K562 (cell line): ENCODE data around the gene UFC1. TPM values are rescaled to one million over a fixed set of nuclear protein-coding genes. Genes with fewer than 3 reads are reported as not detected.

Experiments used
- ATAC-seq: fragments of 200-7000 bp; cut with Tn5 transposase; 3 replicates; pipeline ENCODE4 v1.9.1; 2020; ENCODE audit warnings: moderate library complexity
- BruUV-seq: library from RNA; stranded (reverse); fragments of 400-500 nt; replicated peaks from 2 replicates; lab custom pipeline; 2021; lab: Mats Ljungman, UMichigan
- CTCF ChIA-PET: fragments of 300-600 bp; formaldehyde crosslinking; extraction: SDS; loops from one replicate; lab custom pipeline; 2021; ENCODE audit warnings: low intra/inter-chr PET ratio; lab: Yijun Ruan, JAX
- POLR2A ChIA-PET: fragments of 300-600, 350-650 bp; sonication (Branson Sonifier 250); formaldehyde crosslinking; extraction: SDS; loops from one replicate; lab custom pipeline; 2021; ENCODE audit warnings: antibody characterized with exemption, inconsistent platforms; lab: Yijun Ruan, JAX
- DNase-seq, 4 experiments: peaks; one replicate each; pipeline versions ENCODE4 v3.0.0 to v3.0.0-alpha.2; 2011 to 2018; ENCODE audit warnings: low spot score in 3 of 4, mixed read lengths in 3 of 4; ENCODE audit errors: extremely low read depth in 1 of 4
- FAIRE-seq: peaks from 2 replicates; lab custom pipeline; 2011; peaks lifted over from hg19 to GRCh38; lab: Jason Lieb, UNC
- H2AFZ ChIP-seq: 2 replicates; pipeline ENCODE4 v1.6.0; 2011; ENCODE audit warnings: low read depth, low read length, control low read depth, inconsistent platforms
- H3K27ac ChIP-seq: fragments of 200-600 bp; 3 replicates; pipeline ENCODE4 v1.8.0; 2011; ENCODE audit warnings: low read depth, mild to moderate bottlenecking, control low read depth, inconsistent platforms, low read length, moderate library complexity, mixed read lengths; ENCODE audit errors: extremely low read depth
- H3K27me3 ChIP-seq, 2 experiments: fragments of 300-600 bp in 1 of 2; 2 replicates in 1 of 2; 3 replicates in 1 of 2; pipeline versions ENCODE4 v1.6.0 to v1.8.0; 2011; ENCODE audit warnings: inconsistent platforms in 2 of 2, low read length in 2 of 2, mild to moderate bottlenecking in 1 of 2, mixed read lengths in 1 of 2, moderate library complexity in 1 of 2; ENCODE audit not compliant: control insufficient read depth in 2 of 2, insufficient read depth in 2 of 2
- H3K36me3 ChIP-seq: fragments of 300-600 bp; 3 replicates; pipeline ENCODE4 v1.8.0; 2011; ENCODE audit warnings: mild to moderate bottlenecking, low read length, inconsistent platforms; ENCODE audit not compliant: control insufficient read depth, insufficient read depth
- H3K4me1 ChIP-seq, 2 experiments: fragments of 200-600 bp in 1 of 2; replicated peaks in 1 of 2; 2 replicates in 1 of 2; 3 replicates in 1 of 2; pipeline versions ENCODE4 v1.5.1 to v1.8.0; 2011; ENCODE audit warnings: inconsistent platforms in 2 of 2, low read length in 2 of 2, mild to moderate bottlenecking in 1 of 2, mixed read lengths in 1 of 2, moderate library complexity in 1 of 2; ENCODE audit not compliant: control insufficient read depth in 2 of 2, insufficient read depth in 2 of 2
- H3K4me2 ChIP-seq: 2 replicates; pipeline ENCODE4 v1.6.1; 2011; ENCODE audit warnings: low read length, control low read depth, inconsistent platforms, mixed read lengths; ENCODE audit not compliant: insufficient read depth
- H3K4me3 ChIP-seq: fragments of 200-600 bp; sonication (generic), shearing (Covaris generic); 2 replicates; pipeline ENCODE4 v1.5.1; 2016; ENCODE audit warnings: control low read depth, inconsistent platforms
- H3K79me2 ChIP-seq: fragments of 200-600 bp; 3 replicates; pipeline ENCODE4 v1.8.0; 2011; ENCODE audit warnings: low read length, inconsistent platforms; ENCODE audit not compliant: control insufficient read depth, insufficient read depth
- H3K9ac ChIP-seq, 2 experiments: 2 replicates each; pipeline versions ENCODE4 v1.6.0 to v1.6.1; 2011; ENCODE audit warnings: low read depth in 2 of 2, low read length in 2 of 2, control low read depth in 1 of 2, inconsistent platforms in 1 of 2, mild to moderate bottlenecking in 1 of 2, mixed read lengths in 1 of 2; ENCODE audit not compliant: insufficient read depth in 1 of 2
- H3K9me1 ChIP-seq: one replicate; pipeline ENCODE4 v1.6.0; 2011; ENCODE audit warnings: inconsistent platforms, mild to moderate bottlenecking, low read length, moderate library complexity; ENCODE audit not compliant: control insufficient read depth, insufficient read depth
- H3K9me3 ChIP-seq: replicated peaks from 2 replicates; pipeline ENCODE4 v1.5.1; 2011; ENCODE audit warnings: low read depth, low read length, inconsistent platforms; ENCODE audit not compliant: control insufficient read depth, insufficient read depth
- H4K20me1 ChIP-seq: replicated peaks from 2 replicates; pipeline ENCODE4 v1.6.1; 2011; ENCODE audit warnings: low read length, inconsistent platforms, mixed read lengths; ENCODE audit not compliant: control insufficient read depth, insufficient read depth
- ARNT ChIP-seq, 2 experiments: fragments of 450-650 bp; IDR thresholded peaks; 2 replicates each; pipeline ENCODE4 v1.6.1; 2016; ENCODE audit warnings: mild to moderate bottlenecking in 1 of 2
- CLOCK ChIP-seq: fragments of 250-450 bp; sonication (Bioruptor Pico); IDR thresholded peaks from 2 replicates; pipeline ENCODE4 v1.4.0; 2020; ENCODE audit warnings: mild to moderate bottlenecking, moderate library complexity, borderline replicate concordance
- MTA3 ChIP-seq: fragments of 450-650 bp; formaldehyde crosslinking; IDR thresholded peaks from 2 replicates; pipeline ENCODE4 v1.6.1; 2017; ENCODE audit warnings: mild to moderate bottlenecking, borderline replicate concordance
- RB1 ChIP-seq: fragments of 450-650 bp; IDR thresholded peaks from 2 replicates; pipeline ENCODE4 v1.6.1; 2017; ENCODE audit warnings: low read depth, mild to moderate bottlenecking
- RBM17 ChIP-seq: fragments of 200-400 bp; formaldehyde crosslinking; IDR thresholded peaks from 2 replicates; pipeline ENCODE4 v1.6.1; 2017; ENCODE audit warnings: low read depth, mild to moderate bottlenecking, low read length, borderline replicate concordance
- TCFL5 ChIP-seq: fragments of 250-450 bp; sonication (Bioruptor Pico); conservative IDR thresholded peaks from 2 replicates; pipeline ENCODE4 v1.6.1; 2021; ENCODE audit warnings: mild to moderate bottlenecking, moderate library complexity, matching md5 sums
- TFAM ChIP-seq: fragments of 250-450 bp; sonication (Bioruptor Pico); conservative IDR thresholded peaks from 2 replicates; pipeline ENCODE4 v1.5.0; 2021; ENCODE audit warnings: mild to moderate bottlenecking, moderate library complexity
- ZNF212 ChIP-seq: fragments of 450-650 bp; formaldehyde crosslinking; IDR thresholded peaks from 2 replicates; pipeline ENCODE4 v1.4.0; 2020; ENCODE audit warnings: mild to moderate bottlenecking
- ZNF217 ChIP-seq: sonication (generic); formaldehyde crosslinking; IDR thresholded peaks from 2 replicates; pipeline ENCODE4 v1.8.0; 2022; ENCODE audit warnings: mild to moderate bottlenecking, missing genetic modification reagents
- ZNF280B ChIP-seq: fragments of 250-450 bp; sonication (Bioruptor Pico); IDR thresholded peaks from 2 replicates; pipeline ENCODE4 v1.5.1; 2021; ENCODE audit warnings: mild to moderate bottlenecking
- ZNF316 ChIP-seq: fragments of 450-650 bp; IDR thresholded peaks from 2 replicates; pipeline ENCODE4 v1.6.1; 2016
- ZNF584 ChIP-seq: fragments of 200-800 bp; sonication (Bioruptor generic); IDR thresholded peaks from 2 replicates; pipeline ENCODE4 v1.6.1; 2016; ENCODE audit warnings: low read depth, mild to moderate bottlenecking, missing genetic modification characterization, missing compliant biosample characterization
- ZNF785 ChIP-seq: fragments of 250-450 bp; sonication (Bioruptor Pico); IDR thresholded peaks from 2 replicates; pipeline ENCODE4 v1.4.0; 2020; ENCODE audit warnings: mild to moderate bottlenecking
- WGBS: fragments of 100-300 bp; shearing (Covaris generic); methylation state at CpG from one replicate; pipeline ENCODE4 v1.1.6; 2016; ENCODE audit warnings: low coverage, mixed read lengths; ENCODE audit not compliant: insufficient coverage; ENCODE audit errors: missing lambda C conversion rate; 5-methylcytosine and 5-hydroxymethylcytosine counted together
- in situ Hi-C: fragments of 300-500 bp; cut with MboI; formaldehyde crosslinking; loops from 4 replicates; pipeline ENCODE4 v1.15.0; 2018; ENCODE audit warnings: inconsistent platforms, mixed read lengths
- intact Hi-C: fragments of 100-400 bp; cut with micrococcal nuclease; formaldehyde crosslinking; loops from 2 replicates; pipeline ENCODE4 v1.14.2; 2022
- polyA plus RNA-seq, 8 experiments: library from polyadenylated mRNA; depleted of rRNA in 4 of 8; stranded (reverse) in 5 of 8; unstranded in 3 of 8; fragments of >200 nt; fragmentation: Nextera tagmentation in 2 of 8; fragmentation: Illumina TruSeq in 1 of 8; extraction: Ambion mirVana in 2 of 8; extraction: Trizol in 1 of 8; gene quantifications; 2 replicates each; pipeline versions ENCODE4 v1.2.1 to v1.2.3, GENCODE V29; 2011 to 2014; ENCODE audit warnings: inconsistent platforms in 1 of 8, missing spikeins in 1 of 8
- total RNA-seq, 7 experiments: library from RNA; depleted of rRNA in 6 of 7; stranded (reverse); fragments of >200 nt in 6 of 7; fragmentation: Illumina TruSeq in 2 of 7; extraction: Trizol in 2 of 7; gene quantifications; 2 replicates each; pipeline versions ENCODE4 v1.2.1 to v1.2.3, GENCODE V29; 2011 to 2021; ENCODE audit warnings: low replicate concordance in 1 of 7

The UFC1 gene
- total and polyA plus RNA-seq, 9 of the 15 experiments (the other 6 are each of a cell fraction or from before 2014, with no cell fraction given): 92.8 to 220 (median 161) TPM

GRCh38 chr1:161188381-161188780 lies 34.6 kb downstream of the UFC1 start:
- DNase-seq (no peak), FAIRE-seq (no peak), ATAC-seq (no peak)
- no peak overlapping the region for H3K4me3 ChIP-seq
- no peak overlapping the region for H3K9ac ChIP-seq
- H3K27ac ChIP-seq: no peak overlapping the region
- no peaks in the 10 kb centered on the region for H4K20me1 ChIP-seq
- H3K36me3 ChIP-seq: no peaks in the 10 kb centered on the region
- TF ChIP-seq ZNF280B (CRISPR knock-in tag) (no peak), ARNT (IDR thresholded peaks at IDR 0.05) (no peak)
- CTCF ChIA-PET: no interaction called here
- no TSS peak for BruUV-seq
- WGBS: 80% methylated on average over 6 of the region's 6 CpGs
- intact Hi-C loops: no loop called here
- in situ Hi-C loops: no loop called here
- H3K9me1 ChIP-seq: no peaks in the 10 kb centered on the region
- no peaks in the 10 kb centered on the region for H3K9me3 ChIP-seq
- POLR2A ChIA-PET: interaction anchor here (0.6 to 1.0 kb wide), 3 partner anchors 11 to 16 kb away, joined by 3 to 4 read pairs (median 4); partner anchors contain the start of gene B4GALT3
- H3K79me2 ChIP-seq: no peaks in the 10 kb centered on the region
- peaks cover 22 to 33% of the 10 kb centered on the region in 2 experiments for H3K4me1 ChIP-seq
- no peak overlapping the region for H3K4me2 ChIP-seq
- H3K27me3 ChIP-seq: no peaks in the 10 kb centered on the region
- H2AFZ ChIP-seq: no peak overlapping the region

GRCh38 chr1:161189036-161189435 lies 35.3 kb downstream of the UFC1 start:
- WGBS: 78% methylated on average over 5 of the region's 5 CpGs
- H3K4me3 ChIP-seq: no peak overlapping the region
- CTCF ChIA-PET: no interaction called here
- TF ChIP-seq ZNF584 (CRISPR knock-in tag): no peak
- TF ChIP-seq MTA3: no peak
- no peak for TF ChIP-seq RB1
- TF ChIP-seq ZNF212: no peak
- no peak for TF ChIP-seq RBM17
- TF ChIP-seq CLOCK (CRISPR knock-in tag): no peak
- no peak for TF ChIP-seq ZNF217 (CRISPR knock-in tag)
- TF ChIP-seq ZNF316: no peak
- TF ChIP-seq ZNF785: no peak
- TF ChIP-seq TCFL5 (CRISPR knock-in tag): no peak
- TF ChIP-seq TFAM: no peak

More at GRCh38 chr1:161189036-161189435, 35.3 kb downstream of the UFC1 start:
- Histone ChIP-seq H3K79me2 (no peaks in the 10 kb centered on the region), H3K4me2 (no peak overlapping the region), H3K9me1 (no peaks in the 10 kb centered on the region), H3K27ac (no peak overlapping the region), H3K4me1 (peaks cover 29 to 33% of the 10 kb centered on the region in 2 experiments), H3K9ac (no peak overlapping the region), H4K20me1 (no peaks in the 10 kb centered on the region), H2AFZ (no peak overlapping the region), H3K27me3 (no peaks in the 10 kb centered on the region), H3K36me3 (no peaks in the 10 kb centered on the region), H3K9me3 (no peaks in the 10 kb centered on the region)
- ATAC-seq (no peak), DNase-seq (no peak), FAIRE-seq (no peak)
- BruUV-seq: no TSS peak
- in situ Hi-C loops (no loop called here), intact Hi-C loops (no loop called here)
- POLR2A ChIA-PET: interaction anchor here (1.0 kb wide), 1 partner anchor 11 kb away, joined by 3 read pairs; the partner anchor contains the start of gene B4GALT3
